GM12878 (cell line): Measurements from ENCODE around the gene STAT5B. TPM values are rescaled to one million over a fixed set of nuclear protein-coding genes. Genes with fewer than 3 reads are reported as not detected.
A peak's percentile ranks its signal among the peaks of the same experiment; 100 is the strongest.

Source experiments
- ATAC-seq: fragments of 200-7000 bp; cut with Tn5 transposase; 3 replicates; pipeline ENCODE4 v1.9.1; 2020; ENCODE audit warnings: mild to moderate bottlenecking, moderate library complexity
- BruUV-seq: library from RNA; stranded (reverse); fragments of 400-500 nt; replicated peaks from 2 replicates; lab custom pipeline; 2021; lab: Mats Ljungman, UMichigan
- CTCF ChIA-PET: fragments of 300-600 bp; sonication (Branson Sonifier 250); formaldehyde crosslinking; extraction: SDS; loops from one replicate; lab custom pipeline; 2021; ENCODE audit warnings: inconsistent platforms; lab: Yijun Ruan, JAX
- POLR2A ChIA-PET: fragments of 350-600 bp; formaldehyde crosslinking; extraction: SDS; loops from one replicate; lab custom pipeline; 2021; ENCODE audit warnings: inconsistent platforms; lab: Charles Lee
- RAD21 ChIA-PET: fragments of 300-600 bp; sonication (Branson Sonifier 250); formaldehyde crosslinking; loops from one replicate; lab custom pipeline; 2023; ENCODE audit warnings: antibody characterized with exemption; ENCODE audit not compliant: unreplicated experiment; lab: Charles Lee
- SMC1A ChIA-PET: fragments of 300-600 bp; sonication (Branson Sonifier 250); formaldehyde crosslinking; loops from one replicate; lab custom pipeline; 2023; ENCODE audit not compliant: unreplicated experiment, uncharacterized antibody; lab: Charles Lee
- DNase-seq: peaks from one replicate; pipeline ENCODE4 v3.0.0-alpha.2; 2011; ENCODE audit warnings: low read depth, low spot score
- FAIRE-seq: peaks from 3 replicates; lab custom pipeline; 2011; peaks lifted over from hg19 to GRCh38; lab: Jason Lieb, UNC
- H2AFZ ChIP-seq: 2 replicates; pipeline ENCODE4 v1.6.0; 2011; ENCODE audit warnings: low read depth, low read length, control low read depth; ENCODE audit not compliant: control insufficient read depth
- H3K27ac ChIP-seq: 2 replicates; pipeline ENCODE4 v1.5.1; 2011; ENCODE audit warnings: control low read depth; ENCODE audit not compliant: control insufficient read depth, insufficient read depth
- H3K27me3 ChIP-seq, 2 experiments: replicated peaks in 1 of 2; 2 replicates each; pipeline versions ENCODE4 v1.6.0 to v1.6.1; 2011; ENCODE audit warnings: low read length in 1 of 2; ENCODE audit not compliant: control insufficient read depth in 2 of 2, insufficient read depth in 2 of 2
- H3K36me3 ChIP-seq, 2 experiments: 2 replicates each; pipeline ENCODE4 v1.5.1; 2011; ENCODE audit warnings: low read length in 1 of 2; ENCODE audit not compliant: control insufficient read depth in 2 of 2, insufficient read depth in 2 of 2
- H3K4me1 ChIP-seq: 2 replicates; pipeline ENCODE4 v1.6.1; 2011; ENCODE audit warnings: mild to moderate bottlenecking, low read length, moderate library complexity, mixed read lengths; ENCODE audit not compliant: control insufficient read depth, insufficient read depth
- H3K4me2 ChIP-seq: 2 replicates; pipeline ENCODE4 v1.6.0; 2011; ENCODE audit warnings: control low read depth; ENCODE audit not compliant: control insufficient read depth, insufficient read depth
- H3K4me3 ChIP-seq: fragments of 200-600 bp; sonication (generic); 2 replicates; pipeline ENCODE4 v1.5.1; 2016
- H3K79me2 ChIP-seq: 2 replicates; pipeline ENCODE4 v1.6.0; 2011; ENCODE audit warnings: low read length; ENCODE audit not compliant: control insufficient read depth, insufficient read depth
- H3K9ac ChIP-seq: 2 replicates; pipeline ENCODE4 v1.8.0; 2011; ENCODE audit warnings: low read length, control low read depth, mixed read lengths; ENCODE audit not compliant: control insufficient read depth, insufficient read depth
- H3K9me3 ChIP-seq: replicated peaks from 3 replicates; pipeline ENCODE4 v1.5.1; 2011; ENCODE audit warnings: mild to moderate bottlenecking, low read length; ENCODE audit not compliant: control insufficient read depth, insufficient read depth
- H4K20me1 ChIP-seq: 2 replicates; pipeline ENCODE4 v1.6.0; 2011; ENCODE audit not compliant: control insufficient read depth, insufficient read depth
- ATF7 ChIP-seq: fragments of 450-650 bp; IDR thresholded peaks from 2 replicates; pipeline ENCODE4 v1.6.1; 2016; ENCODE audit warnings: low read depth, mild to moderate bottlenecking
- CHD2 ChIP-seq: IDR thresholded peaks from 2 replicates; pipeline ENCODE4 v1.6.1; 2011; ENCODE audit warnings: low read depth, low read length, improper control_type of control experiment, borderline replicate concordance
- EZH2 ChIP-seq: IDR thresholded peaks from 2 replicates; pipeline ENCODE4 v1.6.1; 2012; ENCODE audit warnings: low read depth, mild to moderate bottlenecking, control low read depth, inconsistent platforms, low read length, borderline replicate concordance; ENCODE audit not compliant: control insufficient read depth
- GATAD2B ChIP-seq: fragments of 450-650 bp; conservative IDR thresholded peaks from 2 replicates; pipeline ENCODE4 v1.6.1; 2017; ENCODE audit warnings: low read depth, mild to moderate bottlenecking, moderate library complexity
- IKZF2 ChIP-seq, 2 experiments: fragments of 450-650 bp; IDR thresholded peaks; 2 replicates each; pipeline ENCODE4 v1.6.1; 2017; ENCODE audit warnings: mild to moderate bottlenecking in 2 of 2, moderate library complexity in 2 of 2
- NR2C1 ChIP-seq: fragments of 450-650 bp; IDR thresholded peaks from 2 replicates; pipeline ENCODE4 v1.6.1; 2017; ENCODE audit warnings: antibody characterized with exemption, mild to moderate bottlenecking, moderate library complexity
- PAX5 ChIP-seq: IDR thresholded peaks from 2 replicates; pipeline ENCODE4 v1.6.1; 2011; ENCODE audit warnings: low read depth, low read length, borderline replicate concordance
- PML ChIP-seq: IDR thresholded peaks from 2 replicates; pipeline ENCODE4 v1.6.1; 2012; ENCODE audit warnings: low read length, inconsistent platforms
- SREBF1 ChIP-seq: IDR thresholded peaks from 2 replicates; pipeline ENCODE4 v1.6.1; 2012; ENCODE audit warnings: mild to moderate bottlenecking, low read length
- SRF ChIP-seq, 2 experiments: IDR thresholded peaks; 2 replicates each; pipeline ENCODE4 v1.6.1; 2011; ENCODE audit warnings: low read depth in 2 of 2, low read length in 2 of 2, mild to moderate bottlenecking in 1 of 2, moderate library complexity in 1 of 2
- SUZ12 ChIP-seq: fragments of 200-600 bp; sonication (generic); IDR thresholded peaks from one replicate; pipeline ENCODE4 v1.6.1; 2018; ENCODE audit warnings: antibody characterized with exemption, mild to moderate bottlenecking; ENCODE audit not compliant: unreplicated experiment
- TBL1XR1 ChIP-seq: IDR thresholded peaks from 2 replicates; pipeline ENCODE4 v1.6.1; 2012; ENCODE audit warnings: low read depth, low read length, improper control_type of control experiment
- TCF12 ChIP-seq: IDR thresholded peaks from 2 replicates; pipeline ENCODE4 v1.6.1; 2011; ENCODE audit warnings: low read depth, mild to moderate bottlenecking, low read length
- ZNF217 ChIP-seq: fragments of 450-650 bp; IDR thresholded peaks from 2 replicates; pipeline ENCODE4 v1.6.1; 2017; ENCODE audit warnings: antibody characterized with exemption, mild to moderate bottlenecking
- WGBS: methylation state at CpG from one replicate; pipeline ENCODE4 v1.1.6; 2016; ENCODE audit warnings: low lambda C conversion rate; ENCODE audit not compliant: insufficient replicate concordance, insufficient coverage; ENCODE audit errors: missing lambda C conversion rate; 5-methylcytosine and 5-hydroxymethylcytosine counted together
- in situ Hi-C: fragments of 300-500 bp; cut with MboI; formaldehyde crosslinking; loops from 9 replicates; pipeline ENCODE4 v1.14.3; 2018; ENCODE audit warnings: mixed read lengths
- intact Hi-C: fragments of 100-400 bp; cut with micrococcal nuclease; formaldehyde crosslinking; loops from one replicate; pipeline ENCODE4 v1.14.2; 2022; ENCODE audit not compliant: unreplicated experiment
- polyA plus RNA-seq, 11 experiments: library from polyadenylated mRNA; depleted of rRNA in 4 of 11; unstranded in 6 of 11; stranded (reverse) in 5 of 11; fragments of >200 nt; fragmentation: Nextera tagmentation in 4 of 11; fragmentation: Illumina TruSeq in 1 of 11; extraction: Ambion mirVana in 4 of 11; extraction: Trizol in 1 of 11; gene quantifications; 1 replicate in 1 of 11; 2 replicates in 10 of 11; pipeline versions ENCODE4 v1.2.1 to v1.2.3, GENCODE V29; 2011 to 2016; ENCODE audit warnings: inconsistent platforms in 2 of 11, missing spikeins in 2 of 11, low read depth in 1 of 11
- total RNA-seq, 4 experiments: library from RNA; depleted of rRNA in 3 of 4; stranded (reverse); fragments of >200 nt in 3 of 4; fragmentation: Illumina TruSeq in 1 of 4; extraction: Trizol in 1 of 4; gene quantifications; 2 replicates each; pipeline versions ENCODE4 v1.2.1 to v1.2.3, GENCODE V29; 2013 to 2021
- TF ChIP-seq, protein P1 (sequence below): fragments of 450-650 bp; conservative IDR thresholded peaks from 2 replicates; pipeline ENCODE4 v1.6.1; 2017; ENCODE audit warnings: mild to moderate bottlenecking, moderate library complexity
- TF ChIP-seq, protein P2 (sequence below), 3 experiments: IDR thresholded peaks in 2 of 3; conservative IDR thresholded peaks in 1 of 3; 2 replicates each; pipeline ENCODE4 v1.5.1; 2011; ENCODE audit warnings: low read depth in 3 of 3, low read length in 3 of 3, mild to moderate bottlenecking in 3 of 3, control low read depth in 2 of 3, moderate library complexity in 2 of 3, inconsistent platforms in 1 of 3, mixed read lengths in 1 of 3; ENCODE audit not compliant: control insufficient read depth in 2 of 3, insufficient read depth in 1 of 3; ENCODE audit errors: extremely low read depth in 1 of 3

Gene STAT5B
- total and polyA plus RNA-seq, 10 of the 15 experiments (the other 5 are each of a cell fraction or from before 2014, with no cell fraction given), result 11.0 to 69.6 (median 46.7) TPM

DNA sequence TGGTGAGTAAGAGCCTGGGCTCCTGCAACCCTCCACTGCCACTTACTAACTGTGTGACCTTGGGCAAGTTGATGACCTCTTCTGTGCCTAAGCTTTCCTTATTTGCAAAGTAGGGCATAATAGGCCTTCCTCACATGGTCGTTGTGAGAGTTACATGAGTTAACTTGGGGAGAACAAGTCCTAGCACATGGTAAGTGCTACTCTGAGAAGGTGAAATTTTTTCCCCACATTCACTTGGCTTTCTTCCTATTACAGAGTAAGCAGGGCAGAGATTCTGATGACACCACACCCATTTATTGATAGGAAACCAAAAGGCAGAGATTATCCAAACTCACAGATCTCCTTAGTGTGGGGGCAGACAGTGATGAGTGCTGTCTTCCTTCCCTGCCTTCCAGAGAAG, 96.9 kb downstream of the STAT5B start (continued):
- TF ChIP-seq PAX5 (no peak), PML (no peak), CHD2 (no peak), SREBF1 (no peak)
- TF ChIP-seq, protein P1, sequence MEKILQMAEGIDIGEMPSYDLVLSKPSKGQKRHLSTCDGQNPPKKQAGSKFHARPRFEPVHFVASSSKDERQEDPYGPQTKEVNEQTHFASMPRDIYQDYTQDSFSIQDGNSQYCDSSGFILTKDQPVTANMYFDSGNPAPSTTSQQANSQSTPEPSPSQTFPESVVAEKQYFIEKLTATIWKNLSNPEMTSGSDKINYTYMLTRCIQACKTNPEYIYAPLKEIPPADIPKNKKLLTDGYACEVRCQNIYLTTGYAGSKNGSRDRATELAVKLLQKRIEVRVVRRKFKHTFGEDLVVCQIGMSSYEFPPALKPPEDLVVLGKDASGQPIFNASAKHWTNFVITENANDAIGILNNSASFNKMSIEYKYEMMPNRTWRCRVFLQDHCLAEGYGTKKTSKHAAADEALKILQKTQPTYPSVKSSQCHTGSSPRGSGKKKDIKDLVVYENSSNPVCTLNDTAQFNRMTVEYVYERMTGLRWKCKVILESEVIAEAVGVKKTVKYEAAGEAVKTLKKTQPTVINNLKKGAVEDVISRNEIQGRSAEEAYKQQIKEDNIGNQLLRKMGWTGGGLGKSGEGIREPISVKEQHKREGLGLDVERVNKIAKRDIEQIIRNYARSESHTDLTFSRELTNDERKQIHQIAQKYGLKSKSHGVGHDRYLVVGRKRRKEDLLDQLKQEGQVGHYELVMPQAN, result no peak
- TF ChIP-seq, all 136 proteins: peak for 0

DNA sequence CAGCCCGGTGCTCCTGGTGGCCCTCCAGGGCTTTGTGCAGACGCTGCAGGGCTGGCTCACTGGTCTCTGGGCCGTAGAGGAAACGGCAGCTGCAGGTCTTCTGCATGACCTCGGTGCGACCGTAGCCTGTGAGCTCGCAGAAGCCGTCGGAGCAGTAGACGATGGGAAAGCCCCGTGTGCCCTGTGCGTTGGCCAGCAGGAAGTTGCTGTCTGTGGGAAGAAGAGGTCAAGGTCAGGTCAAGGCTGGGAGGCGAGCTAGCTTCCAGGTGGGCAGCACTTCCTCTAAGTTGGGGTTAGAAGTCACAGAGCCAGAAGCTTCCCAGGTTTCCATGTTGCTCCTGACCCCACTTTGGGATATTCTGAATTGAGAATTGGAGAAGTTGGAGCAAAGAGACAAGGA, 97.4 kb downstream of the STAT5B start:
- H3K27me3 ChIP-seq, result no peaks in the 10 kb centered on the region
- H3K79me2 ChIP-seq, result no peaks in the 10 kb centered on the region
- H3K4me1 ChIP-seq, result peaks cover 32% of the 10 kb centered on the region
- RAD21 ChIA-PET, result interaction anchor here (0.5 to 4.7 kb wide), 3 partner anchors 59 to 217 kb away, joined by 3 to 78 read pairs (median 5); partner anchors contain the start of gene KAT2A
- no peak overlapping the region for H3K9ac ChIP-seq
- peak; percentile 60 for ATAC-seq
- POLR2A ChIA-PET, result interaction anchor here (0.5 to 2.0 kb wide), 3 partner anchors 24 to 165 kb away, joined by 3 to 6 read pairs (median 6); partner anchors contain the start of gene RAB5C
- BruUV-seq, result no TSS peak
- intact Hi-C loops, result no loop called here
- no peaks in the 10 kb centered on the region for H4K20me1 ChIP-seq
- H3K4me2 ChIP-seq, result peak overlapping the region; percentile 11; the same call in 1 of the 2 replicates
- CTCF ChIA-PET, result interaction anchor here (0.6 to 4.6 kb wide), 11 partner anchors 10 to 262 kb away, joined by 3 to 138 read pairs (median 3); partner anchors contain the start of gene KAT2A
- H3K27ac ChIP-seq, result no peak overlapping the region
- SMC1A ChIA-PET, result interaction anchor here (1.0 to 4.7 kb wide), 5 partner anchors 16 to 59 kb away, joined by 3 to 53 read pairs (median 5); partner anchors contain the start of genes GHDC, KAT2A and RAB5C
- WGBS, result 1% methylated on average over 14 of the region's 14 CpGs
- peak; percentile 65 for FAIRE-seq
- no peaks in the 10 kb centered on the region for H3K36me3 ChIP-seq
- H2AFZ ChIP-seq, result no peak overlapping the region
- no peak for DNase-seq
- no peak overlapping the region for H3K4me3 ChIP-seq
- no peaks in the 10 kb centered on the region for H3K9me3 ChIP-seq
- in situ Hi-C loops, result no loop called here
- TF ChIP-seq TCF12 (peak; percentile 33; the same call in 1 of the 2 replicates), EZH2 (no peak), IKZF2 (IDR thresholded peaks at IDR 0.05) (peak; percentile 49 to 68; a peak in 3 of 4 replicates), SUZ12 (no peak), SRF (IDR thresholded peaks at IDR 0.05; ENCODE audit: low read depth in 2 of 2, low read length in 2 of 2) (no peak), GATAD2B (no peak), TBL1XR1 (peak; percentile 51; the same call in 1 of the 2 replicates), ATF7 (no peak), ZNF217 (no peak), NR2C1 (peak; percentile 37; the same call in 1 of the 2 replicates)
- TF ChIP-seq, protein P2, sequence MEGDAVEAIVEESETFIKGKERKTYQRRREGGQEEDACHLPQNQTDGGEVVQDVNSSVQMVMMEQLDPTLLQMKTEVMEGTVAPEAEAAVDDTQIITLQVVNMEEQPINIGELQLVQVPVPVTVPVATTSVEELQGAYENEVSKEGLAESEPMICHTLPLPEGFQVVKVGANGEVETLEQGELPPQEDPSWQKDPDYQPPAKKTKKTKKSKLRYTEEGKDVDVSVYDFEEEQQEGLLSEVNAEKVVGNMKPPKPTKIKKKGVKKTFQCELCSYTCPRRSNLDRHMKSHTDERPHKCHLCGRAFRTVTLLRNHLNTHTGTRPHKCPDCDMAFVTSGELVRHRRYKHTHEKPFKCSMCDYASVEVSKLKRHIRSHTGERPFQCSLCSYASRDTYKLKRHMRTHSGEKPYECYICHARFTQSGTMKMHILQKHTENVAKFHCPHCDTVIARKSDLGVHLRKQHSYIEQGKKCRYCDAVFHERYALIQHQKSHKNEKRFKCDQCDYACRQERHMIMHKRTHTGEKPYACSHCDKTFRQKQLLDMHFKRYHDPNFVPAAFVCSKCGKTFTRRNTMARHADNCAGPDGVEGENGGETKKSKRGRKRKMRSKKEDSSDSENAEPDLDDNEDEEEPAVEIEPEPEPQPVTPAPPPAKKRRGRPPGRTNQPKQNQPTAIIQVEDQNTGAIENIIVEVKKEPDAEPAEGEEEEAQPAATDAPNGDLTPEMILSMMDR (IDR thresholded peaks at IDR 0.05 in 2 of 3, conservative IDR thresholded peaks at IDR 0.05 in 1 of 3; ENCODE audit: control insufficient read depth in 2 of 3, extremely low read depth in 1 of 3, insufficient read depth in 1 of 3, low read depth in 3 of 3, low read length in 3 of 3), result no peak
